ENCODE data around the gene KLRB1.
"Not testable (repeated sequence)": the region's sequence is repeated elsewhere in the genome, so short reads cannot be mapped to it uniquely, and the experiment has no call there.

Gene KLRB1

DNA sequence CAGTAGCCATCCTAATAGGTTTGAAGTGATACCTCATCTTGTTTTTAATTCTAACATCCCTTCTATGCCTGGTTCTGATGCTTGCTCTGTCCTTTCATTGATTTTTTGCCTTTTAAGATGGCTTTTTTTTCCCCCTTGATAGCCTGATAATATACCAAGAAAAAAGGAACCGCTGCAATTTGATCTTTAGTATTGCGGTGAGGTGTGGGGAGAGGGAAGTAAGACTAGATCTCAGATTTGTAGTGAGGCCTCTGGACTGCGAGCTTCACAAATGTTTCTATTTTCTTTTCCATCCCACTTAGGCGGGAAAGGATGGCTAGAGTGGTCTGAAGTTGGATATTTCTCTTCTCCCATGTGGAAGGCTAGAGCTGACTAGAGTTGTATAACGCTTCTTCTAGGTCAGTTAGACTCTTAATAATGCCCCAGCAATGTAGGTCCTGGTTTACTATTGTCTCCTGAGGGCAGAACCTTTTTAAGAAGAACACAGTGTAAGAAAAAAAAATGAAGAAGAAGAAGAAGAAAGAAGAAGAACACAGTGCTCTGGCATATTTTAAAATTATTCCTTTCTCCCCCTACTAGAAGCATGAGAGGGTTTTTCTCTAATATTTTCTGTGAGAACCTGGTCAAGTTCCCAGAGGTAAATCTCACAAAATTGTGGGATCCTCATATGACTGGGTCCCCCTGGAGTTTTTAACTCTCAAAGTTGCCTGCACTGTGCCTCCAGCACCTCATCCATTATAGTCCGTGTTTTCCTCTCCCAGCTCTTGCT is 11.9 kb upstream of the KLRB1 start:
- DNase-seq (ENCODE audit: insufficient read length, low spot score) (no peak), FAIRE-seq (no peak)
- TF ChIP-seq, protein P1, sequence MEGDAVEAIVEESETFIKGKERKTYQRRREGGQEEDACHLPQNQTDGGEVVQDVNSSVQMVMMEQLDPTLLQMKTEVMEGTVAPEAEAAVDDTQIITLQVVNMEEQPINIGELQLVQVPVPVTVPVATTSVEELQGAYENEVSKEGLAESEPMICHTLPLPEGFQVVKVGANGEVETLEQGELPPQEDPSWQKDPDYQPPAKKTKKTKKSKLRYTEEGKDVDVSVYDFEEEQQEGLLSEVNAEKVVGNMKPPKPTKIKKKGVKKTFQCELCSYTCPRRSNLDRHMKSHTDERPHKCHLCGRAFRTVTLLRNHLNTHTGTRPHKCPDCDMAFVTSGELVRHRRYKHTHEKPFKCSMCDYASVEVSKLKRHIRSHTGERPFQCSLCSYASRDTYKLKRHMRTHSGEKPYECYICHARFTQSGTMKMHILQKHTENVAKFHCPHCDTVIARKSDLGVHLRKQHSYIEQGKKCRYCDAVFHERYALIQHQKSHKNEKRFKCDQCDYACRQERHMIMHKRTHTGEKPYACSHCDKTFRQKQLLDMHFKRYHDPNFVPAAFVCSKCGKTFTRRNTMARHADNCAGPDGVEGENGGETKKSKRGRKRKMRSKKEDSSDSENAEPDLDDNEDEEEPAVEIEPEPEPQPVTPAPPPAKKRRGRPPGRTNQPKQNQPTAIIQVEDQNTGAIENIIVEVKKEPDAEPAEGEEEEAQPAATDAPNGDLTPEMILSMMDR (IDR thresholded peaks at IDR 0.05; ENCODE audit: insufficient read depth, missing control alignments), result no peak

DNA sequence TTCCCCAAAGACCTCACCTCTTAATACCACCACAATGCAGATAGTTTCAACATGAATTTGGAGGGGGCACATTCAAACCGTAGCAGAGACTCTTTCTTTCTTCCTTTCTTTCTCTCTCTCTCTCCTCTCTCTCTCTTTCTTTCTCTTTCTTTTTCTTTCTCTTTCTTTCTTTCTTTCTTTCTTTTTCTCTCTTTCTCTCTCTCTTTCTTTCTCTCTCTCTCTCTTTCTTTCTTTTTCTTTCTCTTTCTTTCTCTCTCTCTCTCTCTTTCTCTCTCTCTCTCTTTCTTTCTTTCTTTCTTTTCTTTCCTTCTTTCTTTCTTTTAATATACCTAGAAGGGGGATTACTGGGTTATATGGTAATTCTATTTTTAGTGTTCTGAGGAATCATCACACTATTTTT is 11.2 kb upstream of the KLRB1 start:
- not testable (repeated sequence) for DNase-seq (ENCODE audit: insufficient read length, low spot score); FAIRE-seq

DNA sequence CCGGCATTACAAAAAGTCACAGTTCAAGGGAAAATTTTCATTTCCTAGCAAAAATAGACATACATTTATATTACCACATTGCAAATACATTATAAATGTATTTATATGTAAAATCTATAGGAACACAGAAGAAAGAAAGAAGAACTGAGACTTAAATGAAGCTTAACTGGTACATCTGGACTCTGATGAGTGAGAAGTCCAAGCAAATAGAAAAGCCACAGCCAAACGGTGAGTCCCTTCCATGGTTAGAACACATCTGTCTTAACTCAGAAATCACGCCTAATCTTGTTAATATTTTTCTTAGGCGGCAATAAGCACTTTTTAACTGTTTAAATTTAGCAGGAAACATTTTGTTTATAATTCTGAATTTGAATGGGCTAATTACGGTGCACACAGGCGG is 9.4 kb upstream of the KLRB1 start:
- FAIRE-seq (no peak), DNase-seq (ENCODE audit: insufficient read length, low spot score) (no peak)
- TF ChIP-seq, protein P1 (IDR thresholded peaks at IDR 0.05; ENCODE audit: insufficient read depth, missing control alignments), result no peak

DNA sequence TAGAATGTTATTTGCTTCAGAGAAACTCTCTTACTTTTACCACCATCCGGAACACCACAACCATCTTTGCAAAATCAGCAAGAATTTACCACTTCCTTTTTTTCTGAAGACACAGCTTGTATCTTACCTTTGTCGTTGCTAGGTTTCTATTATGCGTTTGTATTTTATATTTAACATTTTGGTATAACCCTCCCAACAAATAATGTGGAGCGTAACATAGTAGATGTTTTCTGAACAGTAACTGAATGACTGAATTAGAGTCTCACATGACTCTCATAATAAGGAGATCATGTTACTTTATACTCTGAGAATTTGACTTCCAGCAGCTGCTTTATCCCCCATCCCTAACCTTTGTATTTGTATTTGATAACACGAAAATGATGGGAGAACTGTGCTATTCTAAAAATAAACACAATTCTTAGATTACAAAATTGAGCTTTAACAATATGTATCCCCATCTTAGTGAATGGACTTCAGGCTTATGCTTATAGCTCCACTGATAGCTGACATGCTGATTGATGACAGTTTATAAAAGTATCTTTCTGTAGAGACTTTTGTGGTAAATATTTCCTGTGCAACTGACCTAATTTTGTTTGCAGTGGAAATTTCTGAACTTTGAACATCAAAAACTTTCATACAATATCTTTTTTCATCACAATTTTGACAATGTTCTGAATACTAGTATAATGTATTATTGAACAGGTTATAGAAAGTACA is 7.9 kb upstream of the KLRB1 start:
- FAIRE-seq, result no peak
- TF ChIP-seq, protein P1 (IDR thresholded peaks at IDR 0.05; ENCODE audit: insufficient read depth, missing control alignments), result no peak
- no peak for DNase-seq (ENCODE audit: insufficient read length, low spot score)

DNA sequence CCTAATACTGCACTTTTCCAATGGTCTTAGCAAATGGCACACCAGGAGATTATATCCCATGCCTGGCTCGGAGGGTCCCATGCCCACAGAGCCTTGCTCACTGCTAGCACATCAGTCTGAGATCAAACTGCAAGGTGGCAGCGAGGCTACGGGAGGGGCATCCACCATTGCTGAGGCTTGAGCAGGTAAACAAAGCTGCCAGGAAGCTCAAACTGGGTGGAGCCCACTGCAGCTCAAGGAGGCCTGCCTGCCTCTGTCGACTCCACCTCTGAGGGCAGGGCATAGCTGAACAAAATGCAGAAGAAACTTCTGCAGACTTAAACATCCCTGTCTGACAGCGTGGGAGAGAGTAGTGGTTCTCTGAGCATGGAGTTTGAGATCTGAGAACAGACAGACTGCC is 2.9 kb upstream of the KLRB1 start:
- not testable (repeated sequence) for DNase-seq (ENCODE audit: insufficient read length, low spot score); FAIRE-seq

DNA sequence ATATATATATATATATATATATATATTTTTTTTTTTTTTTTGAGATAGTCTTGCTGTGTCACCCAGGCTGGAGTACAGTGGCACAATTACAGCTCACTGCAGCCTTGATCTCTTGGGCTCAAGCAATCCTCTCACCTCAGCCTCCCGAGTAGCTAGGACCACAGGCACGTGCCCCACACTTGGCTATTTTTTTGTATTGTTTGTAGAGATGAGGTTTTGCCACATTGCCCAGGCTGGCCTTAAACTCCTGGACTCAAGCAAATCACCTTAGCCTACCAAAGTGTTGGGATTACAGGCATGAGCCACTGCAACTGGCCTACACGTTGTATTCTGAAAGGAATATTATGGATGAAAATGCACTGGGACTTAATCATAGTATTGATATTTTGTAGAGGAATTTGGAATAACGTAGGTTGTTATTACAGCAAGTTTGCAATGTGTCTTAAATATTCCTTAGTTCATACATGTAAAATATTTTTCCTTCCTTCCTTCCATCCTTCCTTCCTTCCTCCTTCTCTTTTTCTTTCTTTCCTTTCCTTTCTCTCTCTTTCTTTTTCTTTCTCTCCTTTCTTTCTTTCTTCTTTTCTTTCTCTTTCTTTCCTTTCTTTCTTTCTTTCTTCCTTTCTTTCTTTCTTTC is 862 bp downstream of the KLRB1 start:
- no peak for FAIRE-seq

DNA sequence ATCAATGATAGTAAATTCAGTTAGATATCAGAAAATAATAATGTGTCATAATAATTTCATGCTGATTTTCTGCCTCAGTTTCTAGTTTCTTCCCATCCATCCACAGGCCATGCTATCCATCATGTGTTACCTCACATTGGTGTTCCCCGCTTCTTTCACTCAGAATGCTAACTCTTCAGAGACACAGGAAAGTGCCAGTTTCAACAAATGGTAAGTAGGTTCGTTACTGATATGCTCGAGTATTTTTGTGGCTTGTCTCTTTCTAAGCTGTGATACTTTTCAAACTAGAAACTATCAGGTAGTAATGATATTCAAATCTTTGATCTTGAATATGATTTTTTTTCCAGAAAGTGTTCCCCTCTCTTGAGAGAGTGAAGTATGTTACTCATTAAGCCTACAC is 1.5 kb downstream of the KLRB1 start:
- DNase-seq (ENCODE audit: insufficient read length, low spot score), result no peak
- FAIRE-seq, result no peak
- TF ChIP-seq, protein P1 (IDR thresholded peaks at IDR 0.05; ENCODE audit: insufficient read depth, missing control alignments), result no peak

More for the DNA sequence above, 862 bp downstream of the KLRB1 start:
- TF ChIP-seq, protein P1 (IDR thresholded peaks at IDR 0.05; ENCODE audit: insufficient read depth, missing control alignments), result no peak
- no peak for DNase-seq (ENCODE audit: insufficient read length, low spot score)

DNA sequence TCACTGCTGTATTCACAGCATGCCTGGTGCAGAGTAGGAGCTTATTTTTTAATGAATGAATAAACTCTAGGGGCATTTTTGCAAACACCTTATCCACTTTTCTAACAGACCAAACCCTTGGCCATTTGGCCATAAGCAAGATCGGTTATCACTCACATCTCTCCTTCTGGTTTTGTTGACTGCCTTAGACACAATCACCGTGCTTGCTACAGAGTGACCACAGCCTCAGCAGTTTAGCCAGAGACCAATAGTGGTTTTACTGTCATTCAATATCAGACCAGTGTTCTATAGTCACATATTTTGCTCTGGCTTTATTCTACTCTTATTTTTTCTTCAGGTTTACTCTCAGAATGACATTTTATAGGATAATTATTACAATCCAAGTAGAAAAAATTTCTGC is 2.2 kb downstream of the KLRB1 start:
- no peak for FAIRE-seq

More for the DNA sequence above, 2.2 kb downstream of the KLRB1 start:
- no peak for DNase-seq (ENCODE audit: insufficient read length, low spot score)
- TF ChIP-seq, protein P1 (IDR thresholded peaks at IDR 0.05; ENCODE audit: insufficient read depth, missing control alignments), result no peak
